HG03469 (cell line): ENCODE measurements around the gene TEX19.
"Not testable (repeated sequence)": the region's sequence is repeated elsewhere in the genome, so short reads cannot be mapped to it uniquely, and the experiment has no call there.

ENCODE experiments used
- ATAC-seq: cut with Tn5 transposase; IDR thresholded peaks from one replicate; pipeline ENCODE4 v1.9.1; 2021; ENCODE audit warnings: mild to moderate bottlenecking, moderate library complexity, moderate number of reproducible peaks; ENCODE audit not compliant: unreplicated experiment

TEX19 gene

DNA sequence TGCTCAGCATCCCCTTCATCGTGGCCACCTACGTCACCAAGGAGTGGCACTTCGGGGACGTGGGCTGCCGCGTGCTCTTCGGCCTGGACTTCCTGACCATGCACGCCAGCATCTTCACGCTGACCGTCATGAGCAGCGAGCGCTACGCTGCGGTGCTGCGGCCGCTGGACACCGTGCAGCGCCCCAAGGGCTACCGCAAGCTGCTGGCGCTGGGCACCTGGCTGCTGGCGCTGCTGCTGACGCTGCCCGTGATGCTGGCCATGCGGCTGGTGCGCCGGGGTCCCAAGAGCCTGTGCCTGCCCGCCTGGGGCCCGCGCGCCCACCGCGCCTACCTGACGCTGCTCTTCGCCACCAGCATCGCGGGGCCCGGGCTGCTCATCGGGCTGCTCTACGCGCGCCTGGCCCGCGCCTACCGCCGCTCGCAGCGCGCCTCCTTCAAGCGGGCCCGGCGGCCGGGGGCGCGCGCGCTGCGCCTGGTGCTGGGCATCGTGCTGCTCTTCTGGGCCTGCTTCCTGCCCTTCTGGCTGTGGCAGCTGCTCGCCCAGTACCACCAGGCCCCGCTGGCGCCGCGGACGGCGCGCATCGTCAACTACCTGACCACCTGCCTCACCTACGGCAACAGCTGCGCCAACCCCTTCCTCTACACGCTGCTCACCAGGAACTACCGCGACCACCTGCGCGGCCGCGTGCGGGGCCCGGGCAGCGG, 15.7 kb downstream of the TEX19 start:
- ATAC-seq = no peak

DNA sequence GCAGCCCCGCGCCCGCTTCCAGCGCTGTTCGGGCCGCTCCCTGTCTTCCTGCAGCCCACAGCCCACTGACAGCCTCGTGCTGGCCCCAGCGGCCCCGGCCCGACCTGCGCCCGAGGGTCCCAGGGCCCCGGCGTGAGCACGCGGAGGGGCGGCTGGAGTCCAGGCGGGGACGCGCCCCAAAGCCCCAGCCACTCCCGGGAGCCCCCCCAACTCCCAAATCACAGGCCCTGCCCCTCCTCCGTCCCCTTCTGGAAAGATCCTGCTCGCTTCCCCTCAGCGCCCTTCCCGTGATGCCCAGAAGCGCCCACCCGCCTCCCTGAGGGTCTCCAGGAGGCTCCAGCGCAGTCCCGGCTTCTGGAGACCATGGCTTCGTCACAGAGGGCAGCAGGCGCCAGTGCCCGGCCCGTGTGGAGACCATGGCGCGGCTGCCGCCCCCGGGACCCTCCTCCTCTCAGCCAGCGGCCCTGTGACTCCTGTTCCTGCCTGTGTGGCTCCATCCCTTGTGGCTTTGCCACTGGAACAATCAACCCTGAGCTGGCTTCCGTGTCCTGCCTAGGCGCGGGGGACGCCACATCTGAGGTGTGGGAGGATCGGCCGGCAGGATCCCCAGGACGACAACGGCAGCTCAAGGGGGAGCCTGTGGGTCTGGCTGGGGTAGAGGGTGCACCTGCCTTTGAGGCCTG, 16.5 kb downstream of the TEX19 start:
- ATAC-seq = no peak

DNA sequence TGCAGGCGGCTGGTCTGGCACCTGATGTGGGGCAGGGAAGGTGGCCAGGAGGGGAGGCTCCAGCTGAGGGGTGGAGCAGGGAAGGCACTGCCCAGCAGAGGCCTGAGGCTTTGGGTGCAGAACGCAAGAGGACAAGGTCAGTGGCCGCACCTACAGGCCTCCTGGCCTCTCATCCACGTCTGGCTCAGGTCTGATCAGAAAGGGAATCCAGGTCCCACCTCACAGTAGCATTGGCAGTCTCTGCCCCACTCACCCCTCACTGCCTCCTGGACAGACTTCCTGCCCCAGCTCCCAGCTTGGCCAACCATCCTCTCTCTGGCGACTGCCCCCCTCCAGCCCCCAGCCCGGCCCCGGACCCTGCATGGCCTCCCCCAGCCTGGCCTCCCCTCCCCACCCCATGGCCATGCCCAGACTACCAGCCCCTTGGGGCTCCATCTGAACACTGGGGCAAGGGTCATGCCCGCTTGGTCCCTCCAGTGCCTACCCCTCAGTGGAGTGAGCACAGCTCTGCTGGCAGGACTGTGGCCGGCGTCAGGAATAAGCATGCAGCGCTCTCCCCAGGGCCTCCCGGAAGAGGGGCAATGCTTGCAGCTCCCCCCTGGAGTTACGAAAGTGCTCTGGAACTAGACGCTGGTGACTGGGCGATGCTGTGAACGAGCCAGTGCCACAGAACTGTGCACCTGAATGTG, 17.1 kb downstream of the TEX19 start:
- no peak for ATAC-seq

DNA sequence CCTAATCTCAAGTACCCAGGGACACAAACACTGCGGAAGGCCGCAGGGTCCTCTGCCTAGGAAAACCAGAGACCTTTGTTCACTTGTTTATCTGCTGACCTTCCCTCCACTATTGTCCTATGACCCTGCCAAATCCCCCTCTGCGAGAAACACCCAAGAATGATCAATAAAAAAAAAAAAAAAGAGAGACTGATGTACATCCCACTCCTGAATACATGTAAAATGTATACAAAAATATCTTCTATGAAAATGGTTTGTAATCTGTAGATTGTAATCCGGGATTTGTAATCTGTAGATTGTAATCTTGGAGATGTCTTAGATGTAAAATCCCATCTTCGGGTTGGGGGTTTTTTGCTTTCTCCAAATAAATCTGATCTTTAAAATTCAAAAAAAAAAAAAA, 18.2 kb downstream of the TEX19 start:
- ATAC-seq = not testable (repeated sequence)

DNA sequence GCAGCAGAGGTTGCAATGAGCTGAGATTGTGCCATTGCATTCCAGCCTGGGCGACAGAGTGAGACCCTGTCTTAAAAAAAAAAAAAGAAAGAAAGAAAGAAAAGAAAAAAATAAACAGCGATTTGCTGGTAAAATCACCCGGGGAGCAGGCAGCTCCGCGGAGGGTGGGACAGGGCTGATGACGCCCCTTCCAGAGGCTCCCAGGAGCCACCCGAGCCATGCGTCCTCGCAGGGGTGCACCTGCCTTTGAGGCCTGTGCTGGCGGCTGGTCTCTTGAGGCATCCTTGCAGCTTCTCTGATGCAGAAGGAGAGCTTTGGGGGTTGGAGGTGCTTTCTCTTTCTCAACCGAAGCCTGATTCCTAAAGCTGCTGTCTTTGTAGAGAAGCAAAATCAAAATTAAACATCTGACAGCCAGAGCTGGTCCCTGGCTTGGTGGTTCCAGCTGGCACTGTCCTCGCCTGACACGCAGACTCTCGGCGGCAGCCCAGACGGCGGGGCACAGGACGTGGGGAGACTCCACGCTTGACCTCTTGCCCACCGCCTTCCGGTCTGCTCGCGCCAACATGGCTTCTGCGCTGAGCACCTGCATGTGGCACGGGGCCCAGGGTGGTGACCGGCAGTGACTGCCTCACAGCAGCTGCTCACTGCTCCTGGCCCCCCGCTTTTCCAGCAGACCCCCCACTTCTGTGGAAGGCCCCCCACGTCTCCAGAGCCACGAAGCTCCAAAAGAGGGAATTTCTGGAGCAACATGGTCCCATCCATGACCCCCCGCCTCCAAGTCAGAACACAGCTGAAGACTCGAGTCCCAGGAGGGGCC, 19.1 kb downstream of the TEX19 start:
- no peak for ATAC-seq

DNA sequence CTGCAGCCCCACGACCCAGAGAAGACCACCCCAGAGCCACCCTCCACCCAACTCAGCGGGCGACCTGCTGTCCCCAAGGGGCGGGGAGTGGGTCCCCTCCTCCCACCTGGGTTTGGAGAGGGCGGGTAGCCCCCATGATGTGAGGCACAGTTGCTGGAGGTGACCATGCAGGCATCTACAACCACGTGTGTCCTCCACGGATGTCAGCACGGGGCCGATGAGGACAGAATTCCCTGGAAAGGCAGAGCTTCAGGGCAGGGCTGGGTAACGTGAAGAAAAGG, 19.6 kb downstream of the TEX19 start:
- no peak for ATAC-seq

DNA sequence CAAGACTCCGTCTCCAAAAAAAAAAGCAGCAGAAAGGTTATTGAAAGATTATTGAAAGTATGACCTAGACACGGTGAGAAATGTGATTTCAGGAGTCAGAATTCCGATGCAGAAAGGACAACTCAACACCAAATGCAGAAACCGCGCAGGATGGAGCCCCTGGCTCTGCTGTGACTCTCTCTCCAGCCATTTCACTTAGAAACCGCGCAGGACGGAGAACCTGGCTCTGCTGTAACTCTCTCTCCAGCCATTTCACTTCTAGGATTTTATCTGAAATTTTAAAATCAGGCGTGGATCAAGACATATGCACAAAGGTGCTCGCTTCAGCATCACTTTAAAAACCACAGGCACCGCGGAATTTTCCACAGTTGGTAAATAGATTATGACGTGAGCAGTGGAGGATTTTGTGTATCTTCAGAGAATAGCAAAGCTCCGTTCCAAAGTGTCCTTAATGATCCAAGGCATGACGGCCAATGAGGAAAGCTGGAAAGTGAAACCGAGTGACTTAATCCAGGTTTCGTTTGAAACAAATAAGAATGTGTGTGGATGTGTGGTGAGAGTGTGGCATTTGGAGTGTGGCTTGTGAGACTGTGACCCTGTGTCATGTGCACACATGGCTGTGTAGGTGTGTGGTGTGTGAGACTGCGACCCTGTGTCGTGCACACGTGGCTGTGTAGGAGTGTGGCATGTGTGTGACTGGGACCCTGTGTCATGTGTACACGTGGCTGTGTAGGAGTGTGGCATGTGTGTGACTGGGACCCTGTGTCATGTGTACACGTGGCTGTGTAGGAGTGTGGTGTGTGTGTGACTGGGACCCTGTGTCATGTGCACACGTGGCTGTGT, 22.0 kb downstream of the TEX19 start:
- no peak for ATAC-seq

DNA sequence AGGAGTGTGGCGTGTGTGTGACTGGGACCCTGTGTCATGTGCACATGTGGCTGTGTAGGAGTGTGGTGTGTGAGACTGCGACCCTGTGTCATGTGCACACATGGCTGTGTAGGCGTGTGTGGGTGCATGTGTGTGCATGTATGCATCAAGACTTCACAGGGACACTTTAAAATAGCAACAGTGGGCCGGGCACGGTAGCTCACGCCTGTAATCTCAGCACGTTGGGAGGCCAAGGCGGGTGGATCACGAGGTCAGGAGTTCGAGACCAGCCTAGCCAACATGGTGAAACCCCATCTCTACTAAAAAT, 22.6 kb downstream of the TEX19 start:
- ATAC-seq = not testable (repeated sequence)

DNA sequence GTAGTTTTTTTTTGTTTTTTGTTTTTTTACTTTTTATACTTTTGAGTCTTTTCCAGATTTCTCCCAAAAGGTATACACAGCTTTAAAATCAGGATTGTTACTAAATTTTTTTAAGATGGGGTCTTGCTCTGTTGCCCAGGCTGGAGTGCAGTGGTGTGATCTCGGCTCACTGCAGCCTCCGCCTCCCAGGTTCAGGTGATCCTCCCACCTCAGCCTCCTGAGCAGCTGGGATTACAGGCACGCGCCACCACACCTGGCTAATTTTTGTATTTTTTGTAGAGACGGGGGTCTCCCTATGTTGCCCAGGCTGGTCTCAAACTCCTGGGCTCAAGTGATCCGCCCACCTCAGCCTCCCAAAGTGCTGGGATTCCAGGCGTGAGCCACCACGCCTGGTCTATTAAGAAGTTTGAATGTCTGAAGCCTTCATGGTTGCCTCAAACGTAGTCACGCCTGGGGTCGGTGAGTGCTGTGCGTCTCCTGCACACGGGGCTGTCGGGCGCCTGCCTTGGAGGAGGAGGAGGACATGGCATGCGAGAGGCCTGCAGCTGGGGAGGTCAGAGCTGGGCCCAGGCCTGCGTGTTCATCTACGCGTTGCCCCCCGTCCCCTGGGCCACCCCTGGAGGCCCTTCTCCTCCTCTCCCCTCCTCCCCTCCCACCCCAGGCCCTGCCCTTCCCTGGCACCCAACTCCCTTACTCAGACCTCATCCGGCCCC, 23.3 kb downstream of the TEX19 start:
- not testable (repeated sequence) for ATAC-seq

DNA sequence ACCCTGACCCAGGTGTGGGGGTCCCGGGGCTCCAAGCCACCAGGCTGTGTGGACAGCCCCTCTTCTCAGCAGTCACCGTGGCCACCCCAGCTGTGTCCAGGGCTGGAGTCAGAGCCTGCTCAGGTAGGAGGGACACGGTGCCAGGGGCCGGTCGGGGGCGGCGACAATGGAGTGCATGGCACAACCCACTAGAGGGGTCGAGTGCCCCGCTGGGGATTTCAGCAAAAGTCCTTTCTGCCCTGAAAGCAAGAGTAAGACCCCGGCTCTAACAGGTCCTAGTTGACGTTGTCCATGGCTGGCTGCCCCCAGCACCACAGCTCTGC, 23.8 kb downstream of the TEX19 start:
- no peak for ATAC-seq

DNA sequence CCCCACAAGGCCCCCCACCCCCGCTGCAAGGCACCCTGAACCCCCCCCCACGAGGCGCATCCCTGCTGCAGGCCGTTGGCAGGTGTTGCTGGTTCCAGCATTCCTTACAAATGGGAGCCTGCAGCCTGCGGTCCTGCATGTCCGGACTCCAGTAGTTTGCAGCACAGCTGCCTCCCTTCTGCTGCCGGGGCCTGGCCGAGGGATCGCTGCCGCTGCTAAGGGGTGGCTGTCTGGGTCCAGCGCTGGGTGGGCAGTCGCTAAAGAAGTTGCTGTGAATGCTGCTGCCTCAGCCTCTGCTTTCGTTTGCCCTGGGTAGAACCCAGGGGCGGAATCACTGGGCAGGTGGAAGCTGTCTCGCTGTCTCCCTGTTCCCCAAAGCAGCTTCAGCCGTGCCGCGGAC, 24.4 kb downstream of the TEX19 start:
- no peak for ATAC-seq

DNA sequence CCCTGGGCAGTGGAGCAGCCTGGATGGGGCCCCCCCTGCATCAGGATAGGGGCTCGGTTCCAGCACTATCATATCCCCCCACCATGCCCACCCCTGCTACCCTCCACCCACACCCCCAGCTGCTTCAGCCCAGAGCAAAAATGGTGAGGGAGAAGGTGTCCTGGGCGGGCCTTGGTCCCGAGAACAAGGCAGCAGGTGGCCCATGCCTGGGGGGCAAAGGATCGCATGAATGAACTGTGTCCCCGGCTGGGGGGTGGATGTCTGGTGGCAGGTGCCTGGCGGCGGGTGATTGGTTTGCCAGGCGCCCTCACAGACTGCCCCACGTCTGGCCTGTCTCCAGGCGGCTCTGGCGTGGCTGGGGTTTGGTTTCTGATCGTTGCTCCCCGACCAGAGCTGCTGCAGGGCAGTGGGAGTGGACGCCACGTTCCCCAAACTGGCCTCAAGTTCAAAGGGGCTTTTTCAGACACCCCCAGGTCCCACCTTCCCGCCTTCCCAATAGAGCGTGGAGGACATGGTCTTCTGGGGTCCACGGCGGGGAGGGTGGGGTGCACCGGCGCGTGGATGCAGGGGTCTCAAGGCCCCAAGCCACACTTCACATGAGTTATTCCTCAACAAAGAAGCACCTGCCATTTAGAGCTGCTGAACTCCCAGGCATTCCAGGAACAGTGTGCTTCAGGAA, 25.1 kb downstream of the TEX19 start:
- ATAC-seq = no peak

DNA sequence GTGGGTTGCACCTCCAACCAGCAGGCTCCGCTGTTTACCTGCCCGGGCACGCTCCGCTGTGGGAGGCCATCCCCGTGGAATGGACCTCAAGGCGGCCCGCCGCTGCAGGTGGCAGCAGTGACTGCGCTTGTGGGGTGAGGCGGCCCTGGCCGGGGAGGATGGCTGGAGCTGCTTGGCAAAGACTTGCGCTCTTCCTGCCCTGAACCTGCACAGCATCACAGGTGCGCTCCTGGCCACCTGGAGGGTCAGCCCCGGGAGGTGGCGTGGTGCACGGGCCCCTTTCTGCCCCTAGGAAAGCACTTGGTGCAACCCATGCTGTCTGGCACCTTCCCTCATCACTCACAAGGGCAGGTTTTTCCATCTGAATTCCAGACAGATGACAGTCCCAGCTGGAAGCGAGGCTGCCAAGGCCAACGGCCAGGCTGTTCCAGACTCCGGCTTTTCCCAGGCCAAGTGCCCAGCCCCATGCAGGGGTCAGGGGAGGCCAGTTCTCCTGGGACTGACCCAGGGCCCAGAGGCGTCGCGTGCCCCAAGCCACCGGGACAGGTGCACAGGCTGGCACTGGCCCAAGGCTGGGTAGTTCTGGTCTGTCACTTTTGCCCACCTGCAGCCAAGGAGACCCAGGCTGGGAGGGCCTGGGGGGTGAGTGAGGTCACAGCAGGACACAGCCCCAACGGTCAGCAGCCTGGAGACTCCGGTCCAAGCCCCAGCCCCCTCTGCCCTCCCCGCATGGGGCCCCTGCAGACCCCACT, 25.9 kb downstream of the TEX19 start:
- ATAC-seq = no peak

DNA sequence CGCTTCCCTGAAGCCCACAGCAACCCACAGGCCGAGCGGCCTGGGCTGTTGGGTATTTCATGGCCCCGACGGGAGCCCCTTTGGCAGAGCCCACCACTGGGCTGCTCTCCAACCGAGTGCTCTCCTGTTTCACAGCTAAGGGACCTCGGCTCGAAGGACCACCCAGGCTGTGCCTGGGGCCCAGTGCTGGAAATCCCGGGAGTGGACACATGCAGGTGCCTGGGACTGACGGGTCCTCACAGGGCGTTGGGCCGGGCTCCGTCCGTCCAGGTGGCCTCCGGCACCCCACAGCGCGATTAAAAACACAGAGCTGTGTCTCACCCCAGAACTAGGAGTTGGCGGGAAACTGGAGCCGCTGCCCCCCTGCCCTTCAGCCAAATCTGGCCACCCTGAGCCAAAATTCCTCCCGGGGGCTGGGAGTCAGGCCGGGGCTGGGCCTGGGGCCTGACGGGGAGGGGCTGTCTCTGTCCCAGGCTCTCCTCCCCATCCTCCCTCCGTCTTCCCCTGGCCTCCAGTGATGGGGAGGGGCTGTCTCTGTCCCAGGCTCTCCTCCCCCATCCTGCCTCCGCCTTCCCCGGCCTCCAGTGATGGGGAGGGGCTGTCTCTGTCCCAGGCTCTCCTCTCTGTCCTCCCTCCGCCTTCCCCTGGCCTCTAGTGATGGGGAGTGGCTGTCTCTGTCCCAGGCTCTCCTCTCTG, 26.7 kb downstream of the TEX19 start:
- no peak for ATAC-seq

DNA sequence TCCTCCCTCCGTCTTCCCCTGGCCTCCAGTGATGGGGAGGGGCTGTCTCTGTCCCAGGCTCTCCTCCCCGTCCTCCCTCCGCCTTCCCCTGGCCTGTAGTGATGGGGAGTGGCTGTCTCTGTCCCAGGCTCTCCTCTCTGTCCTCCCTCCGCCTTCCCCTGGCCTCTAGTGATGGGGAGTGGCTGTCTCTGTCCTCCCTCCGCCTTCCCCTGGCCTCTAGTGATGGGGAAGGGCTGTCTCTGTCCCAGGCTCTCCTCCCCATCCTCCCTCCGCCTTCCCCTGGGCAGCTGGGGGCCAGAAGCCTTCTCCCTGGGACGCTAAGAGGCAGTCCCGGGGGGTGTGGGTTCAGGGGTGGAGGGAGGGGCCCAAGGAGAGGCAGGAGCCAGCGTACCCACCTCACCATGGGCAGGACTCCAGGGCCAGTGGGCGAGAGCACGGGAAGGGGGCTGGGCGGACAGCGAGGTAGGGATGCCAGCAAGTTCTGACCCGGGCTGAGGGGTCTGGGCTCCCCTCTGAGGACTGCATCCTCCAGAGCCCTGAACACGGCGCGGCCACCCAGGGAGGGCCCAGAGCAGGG, 27.3 kb downstream of the TEX19 start:
- ATAC-seq = no peak

DNA sequence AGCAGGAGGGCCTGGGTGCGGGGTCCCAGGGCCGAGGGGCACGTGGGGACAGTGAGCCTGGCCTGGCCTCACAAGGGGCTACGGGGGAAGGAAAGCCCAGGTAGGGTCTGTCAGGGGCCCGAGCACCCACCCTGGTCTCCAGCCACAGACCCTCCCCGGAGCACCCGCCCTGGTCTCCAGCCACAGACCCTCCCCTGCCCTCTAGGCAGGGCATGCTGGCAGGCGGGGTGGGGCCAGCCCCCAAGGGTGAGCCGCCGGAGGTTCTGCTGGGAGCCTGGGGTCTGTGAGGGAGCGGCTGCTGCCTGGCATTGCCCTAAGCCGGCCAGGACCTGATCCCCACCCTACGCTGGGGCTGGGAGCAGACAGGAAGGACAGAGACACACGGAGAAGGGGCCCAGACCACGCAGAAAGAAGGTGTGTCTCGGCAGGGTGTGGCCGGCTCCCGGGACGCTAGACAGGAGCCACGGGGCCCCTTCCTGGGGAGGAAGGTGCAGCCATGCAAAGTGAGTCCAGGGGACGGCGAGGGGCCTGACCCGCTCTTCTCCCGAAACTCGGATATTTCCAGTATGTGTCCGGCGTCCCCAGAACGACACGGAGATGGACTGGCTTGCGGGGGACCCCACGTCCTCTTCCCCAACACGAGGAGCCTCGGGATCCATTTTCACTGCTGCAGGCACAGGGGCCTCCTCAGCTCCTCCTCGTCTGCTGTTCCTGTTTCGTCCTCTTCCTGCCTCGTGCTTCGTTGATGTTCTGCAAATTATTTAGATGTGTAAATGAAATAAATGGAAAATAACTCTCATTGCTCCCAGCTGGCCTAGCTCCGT, 28.0 kb downstream of the TEX19 start:
- no peak for ATAC-seq

DNA sequence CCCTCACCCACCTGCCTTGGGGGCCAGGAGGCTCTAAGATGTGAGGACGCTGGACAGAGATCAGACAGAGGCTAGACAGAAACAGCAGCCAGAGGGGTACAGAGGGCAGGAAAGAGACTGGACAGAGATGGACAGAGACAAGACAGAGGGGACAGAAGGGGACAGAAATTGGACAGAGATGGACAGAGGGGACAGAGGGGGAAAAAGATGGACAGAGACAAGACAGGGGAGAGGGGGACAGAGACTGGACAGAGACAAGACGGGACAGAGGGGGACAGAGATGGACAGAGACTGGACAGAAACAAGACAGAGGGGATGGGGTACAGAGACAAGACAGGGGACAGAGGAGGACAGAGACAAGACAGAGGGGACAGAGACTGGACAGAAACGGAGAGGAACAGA, 28.7 kb downstream of the TEX19 start:
- no peak for ATAC-seq
